Smooth muscle cell (in vitro differentiated cells): Measurements from ENCODE around the gene GALNT9. TPM values are rescaled to one million over a fixed set of nuclear protein-coding genes. Genes with fewer than 3 reads are reported as not detected.
"Not testable (repeated sequence)": the region's sequence is repeated elsewhere in the genome, so short reads cannot be mapped to it uniquely, and the experiment has no call there.

Experiments used
- DNase-seq: peaks from one replicate; lab custom pipeline; 2025; ENCODE audit not compliant: unreplicated experiment; lab: John Stamatoyannopoulos, UW
- H2AFZ ChIP-seq: fragments of 200-600 bp; sonication (generic); 2 replicates; pipeline ENCODE4 v1.6.0; 2016; ENCODE audit warnings: antibody characterized with exemption, low read depth, mild to moderate bottlenecking
- H3F3A ChIP-seq: fragments of 200-600 bp; sonication (generic); 2 replicates; pipeline ENCODE4 v1.6.0; 2017; ENCODE audit warnings: antibody characterized with exemption, low read depth
- H3K27ac ChIP-seq: fragments of 200-600 bp; sonication (generic); 2 replicates; pipeline ENCODE4 v1.5.1; 2016; ENCODE audit warnings: low read depth, mild to moderate bottlenecking
- H3K27me3 ChIP-seq: fragments of 200-600 bp; sonication (generic); 2 replicates; pipeline ENCODE4 v1.6.1; 2016; ENCODE audit warnings: low read depth, mild to moderate bottlenecking
- H3K36me3 ChIP-seq: fragments of 200-600 bp; sonication (generic); 2 replicates; pipeline ENCODE4 v1.5.1; 2016; ENCODE audit warnings: low read depth
- H3K4me1 ChIP-seq: fragments of 200-600 bp; sonication (generic); 2 replicates; pipeline ENCODE4 v1.5.1; 2016; ENCODE audit warnings: low read depth
- H3K4me2 ChIP-seq: fragments of 200-600 bp; sonication (generic); 2 replicates; pipeline ENCODE4 v1.6.0; 2016; ENCODE audit warnings: mild to moderate bottlenecking
- H3K4me3 ChIP-seq: fragments of 200-600 bp; sonication (generic); 2 replicates; pipeline ENCODE4 v1.5.1; 2016; ENCODE audit warnings: mild to moderate bottlenecking
- H3K79me2 ChIP-seq: fragments of 200-600 bp; sonication (generic); 2 replicates; pipeline ENCODE4 v1.6.0; 2016; ENCODE audit warnings: low read depth, mild to moderate bottlenecking
- H3K9ac ChIP-seq: fragments of 200-600 bp; sonication (generic); 2 replicates; pipeline ENCODE4 v1.6.0; 2016; ENCODE audit warnings: low read depth
- H3K9me3 ChIP-seq: fragments of 200-600 bp; sonication (generic); replicated peaks from 2 replicates; pipeline ENCODE4 v1.5.1; 2016; ENCODE audit warnings: low read depth
- H4K20me1 ChIP-seq: fragments of 200-600 bp; sonication (generic); 2 replicates; pipeline ENCODE4 v1.6.0; 2016; ENCODE audit warnings: low read depth
- CTCF ChIP-seq: fragments of 200-600 bp; sonication (generic); IDR thresholded peaks from 2 replicates; pipeline ENCODE4 v1.5.1; 2017; ENCODE audit warnings: borderline replicate concordance, mild to moderate bottlenecking, antibody characterized with exemption; ENCODE audit not compliant: insufficient read depth, poor library complexity, severe bottlenecking
- WGBS: methylation state at CpG from one replicate; pipeline ENCODE4 v1.1.7; 2016; ENCODE audit warnings: low lambda C conversion rate; 5-methylcytosine and 5-hydroxymethylcytosine counted together
- polyA plus RNA-seq: library from polyadenylated mRNA; unstranded; fragments of >200 nt; fragmentation: Nextera tagmentation; extraction: Ambion mirVana; gene quantifications from 2 replicates; pipeline ENCODE4 v1.2.1, GENCODE V29; 2016
- total RNA-seq: library from RNA; depleted of rRNA; stranded (reverse); fragments of >200 nt; gene quantifications from 2 replicates; pipeline ENCODE4 v1.2.3, GENCODE V29; 2014

GALNT9 gene
- total and polyA plus RNA-seq, 2 experiments from 2014 or later = 1.1 TPM; not detected in 1

GRCh38 chr12:132196873-132197390 lies 132.5 kb downstream of the GALNT9 start:
- Histone ChIP-seq H3K27me3 (no peaks in the 10 kb centered on the region), H4K20me1 (no peaks in the 10 kb centered on the region), H2AFZ (no peak overlapping the region), H3K4me1 (no peaks in the 10 kb centered on the region), H3K9me3 (no peaks in the 10 kb centered on the region), H3K4me2 (no peak overlapping the region), H3K36me3 (no peaks in the 10 kb centered on the region), H3K4me3 (no peak overlapping the region), H3K79me2 (no peaks in the 10 kb centered on the region), H3K27ac (no peak overlapping the region), H3K9ac (no peak overlapping the region), H3F3A (no peaks in the 10 kb centered on the region)
- no peak for TF ChIP-seq CTCF
- DNase-seq = no peak
- 79% methylated on average over 21 of the region's 22 CpGs for WGBS

- TF ChIP-seq CTCF = no peak
- no peak for DNase-seq
- no peaks in the 10 kb centered on the region for H3K27me3 ChIP-seq
- no peaks in the 10 kb centered on the region for H4K20me1 ChIP-seq
- no peak overlapping the region for H3K27ac ChIP-seq
- no peak overlapping the region for H3K4me3 ChIP-seq
- H3K9ac ChIP-seq = no peak overlapping the region
- WGBS = 87% methylated on average over 32 of the region's 32 CpGs
- no peaks in the 10 kb centered on the region for H3K79me2 ChIP-seq
- H3K4me2 ChIP-seq = no peak overlapping the region
- no peak overlapping the region for H2AFZ ChIP-seq
- H3K9me3 ChIP-seq = no peaks in the 10 kb centered on the region
- no peaks in the 10 kb centered on the region for H3K36me3 ChIP-seq
- H3F3A ChIP-seq = no peaks in the 10 kb centered on the region
- H3K4me1 ChIP-seq = no peaks in the 10 kb centered on the region
Measured at GRCh38 chr12:132196038-132196872, 133.1 kb downstream of the GALNT9 start.

GRCh38 chr12:132195242-132195641 lies 134.1 kb downstream of the GALNT9 start:
- WGBS = 94% methylated on average over 12 of the region's 12 CpGs
- not testable (repeated sequence) for DNase-seq, H3K4me2 ChIP-seq, H3F3A ChIP-seq, H2AFZ ChIP-seq, H3K9me3 ChIP-seq, H3K9ac ChIP-seq, H3K27ac ChIP-seq, H3K4me1 ChIP-seq, H3K27me3 ChIP-seq, H3K79me2 ChIP-seq, H3K4me3 ChIP-seq, H3K36me3 ChIP-seq, H4K20me1 ChIP-seq

- no peak for DNase-seq
- H3K4me3 ChIP-seq = no peak overlapping the region
- 79% methylated on average over 8 of the region's 8 CpGs for WGBS
- H4K20me1 ChIP-seq = no peaks in the 10 kb centered on the region
- no peaks in the 10 kb centered on the region for H3K9me3 ChIP-seq
- H3K79me2 ChIP-seq = no peaks in the 10 kb centered on the region
- no peak overlapping the region for H3K27ac ChIP-seq
- no peaks in the 10 kb centered on the region for H3F3A ChIP-seq
- H3K4me2 ChIP-seq = no peak overlapping the region
- no peak overlapping the region for H2AFZ ChIP-seq
- no peaks in the 10 kb centered on the region for H3K36me3 ChIP-seq
- H3K9ac ChIP-seq = no peak overlapping the region
- H3K27me3 ChIP-seq = no peaks in the 10 kb centered on the region
- H3K4me1 ChIP-seq = peaks cover 5% of the 10 kb centered on the region
- TF ChIP-seq CTCF = no peak
Measured at GRCh38 chr12:132194556-132194955, 134.8 kb downstream of the GALNT9 start.
